GM12878 (cell line): ENCODE results near the gene INIP. TPM values are rescaled to one million over a fixed set of nuclear protein-coding genes. Genes with fewer than 3 reads are reported as not detected.

Source experiments
- ATAC-seq: fragments of 200-7000 bp; cut with Tn5 transposase; 3 replicates; pipeline ENCODE4 v1.9.1; 2020; ENCODE audit warnings: mild to moderate bottlenecking, moderate library complexity
- BruUV-seq: library from RNA; stranded (reverse); fragments of 400-500 nt; replicated peaks from 2 replicates; lab custom pipeline; 2021; lab: Mats Ljungman, UMichigan
- CTCF ChIA-PET: fragments of 300-600 bp; sonication (Branson Sonifier 250); formaldehyde crosslinking; extraction: SDS; loops from one replicate; lab custom pipeline; 2021; ENCODE audit warnings: inconsistent platforms; lab: Yijun Ruan, JAX
- POLR2A ChIA-PET: fragments of 350-600 bp; formaldehyde crosslinking; extraction: SDS; loops from one replicate; lab custom pipeline; 2021; ENCODE audit warnings: inconsistent platforms; lab: Charles Lee
- RAD21 ChIA-PET: fragments of 300-600 bp; sonication (Branson Sonifier 250); formaldehyde crosslinking; loops from one replicate; lab custom pipeline; 2023; ENCODE audit warnings: antibody characterized with exemption; ENCODE audit not compliant: unreplicated experiment; lab: Charles Lee
- SMC1A ChIA-PET: fragments of 300-600 bp; sonication (Branson Sonifier 250); formaldehyde crosslinking; loops from one replicate; lab custom pipeline; 2023; ENCODE audit not compliant: unreplicated experiment, uncharacterized antibody; lab: Charles Lee
- DNase-seq: peaks from one replicate; pipeline ENCODE4 v3.0.0-alpha.2; 2011; ENCODE audit warnings: low read depth, low spot score
- FAIRE-seq: peaks from 3 replicates; lab custom pipeline; 2011; peaks lifted over from hg19 to GRCh38; lab: Jason Lieb, UNC
- H2AFZ ChIP-seq: 2 replicates; pipeline ENCODE4 v1.6.0; 2011; ENCODE audit warnings: low read depth, low read length, control low read depth; ENCODE audit not compliant: control insufficient read depth
- H3K27ac ChIP-seq: 2 replicates; pipeline ENCODE4 v1.5.1; 2011; ENCODE audit warnings: control low read depth; ENCODE audit not compliant: control insufficient read depth, insufficient read depth
- H3K27me3 ChIP-seq, 2 experiments: replicated peaks in 1 of 2; 2 replicates each; pipeline versions ENCODE4 v1.6.0 to v1.6.1; 2011; ENCODE audit warnings: low read length in 1 of 2; ENCODE audit not compliant: control insufficient read depth in 2 of 2, insufficient read depth in 2 of 2
- H3K36me3 ChIP-seq, 2 experiments: 2 replicates each; pipeline ENCODE4 v1.5.1; 2011; ENCODE audit warnings: low read length in 1 of 2; ENCODE audit not compliant: control insufficient read depth in 2 of 2, insufficient read depth in 2 of 2
- H3K4me1 ChIP-seq: 2 replicates; pipeline ENCODE4 v1.6.1; 2011; ENCODE audit warnings: mild to moderate bottlenecking, low read length, moderate library complexity, mixed read lengths; ENCODE audit not compliant: control insufficient read depth, insufficient read depth
- H3K4me2 ChIP-seq: 2 replicates; pipeline ENCODE4 v1.6.0; 2011; ENCODE audit warnings: control low read depth; ENCODE audit not compliant: control insufficient read depth, insufficient read depth
- H3K4me3 ChIP-seq: fragments of 200-600 bp; sonication (generic); 2 replicates; pipeline ENCODE4 v1.5.1; 2016
- H3K79me2 ChIP-seq: 2 replicates; pipeline ENCODE4 v1.6.0; 2011; ENCODE audit warnings: low read length; ENCODE audit not compliant: control insufficient read depth, insufficient read depth
- H3K9ac ChIP-seq: 2 replicates; pipeline ENCODE4 v1.8.0; 2011; ENCODE audit warnings: low read length, control low read depth, mixed read lengths; ENCODE audit not compliant: control insufficient read depth, insufficient read depth
- H3K9me3 ChIP-seq: replicated peaks from 3 replicates; pipeline ENCODE4 v1.5.1; 2011; ENCODE audit warnings: mild to moderate bottlenecking, low read length; ENCODE audit not compliant: control insufficient read depth, insufficient read depth
- H4K20me1 ChIP-seq: 2 replicates; pipeline ENCODE4 v1.6.0; 2011; ENCODE audit not compliant: control insufficient read depth, insufficient read depth
- BACH1 ChIP-seq: fragments of 450-650 bp; IDR thresholded peaks from 2 replicates; pipeline ENCODE4 v1.6.1; 2017; ENCODE audit warnings: mild to moderate bottlenecking, borderline replicate concordance
- BHLHE40 ChIP-seq, 2 experiments: fragments of 450-650 bp in 1 of 2; IDR thresholded peaks; 2 replicates each; pipeline ENCODE4 v1.6.1; 2011 to 2017; ENCODE audit warnings: low read depth in 2 of 2, borderline replicate concordance in 1 of 2, improper control_type of control experiment in 1 of 2, low read length in 1 of 2, mild to moderate bottlenecking in 1 of 2
- ETV6 ChIP-seq, 2 experiments: fragments of 450-650 bp in 1 of 2; IDR thresholded peaks in 1 of 2; conservative IDR thresholded peaks in 1 of 2; 2 replicates each; pipeline ENCODE4 v1.6.1; 2014; ENCODE audit warnings: antibody characterized with exemption in 1 of 2, borderline replicate concordance in 1 of 2, low read depth in 1 of 2, mild to moderate bottlenecking in 1 of 2, moderate library complexity in 1 of 2
- GABPA ChIP-seq: IDR thresholded peaks from 2 replicates; pipeline ENCODE4 v1.6.1; 2014; ENCODE audit warnings: antibody characterized with exemption, low read depth, mild to moderate bottlenecking, inconsistent platforms
- HDGF ChIP-seq: fragments of 450-650 bp; IDR thresholded peaks from 2 replicates; pipeline ENCODE4 v1.6.1; 2016; ENCODE audit warnings: antibody characterized with exemption
- HSF1 ChIP-seq: fragments of 150-350 bp; IDR thresholded peaks from 2 replicates; pipeline ENCODE4 v1.6.1; 2014; ENCODE audit warnings: mild to moderate bottlenecking, low read depth, low read length
- IRF4 ChIP-seq: IDR thresholded peaks from 2 replicates; pipeline ENCODE4 v1.6.1; 2011; ENCODE audit warnings: low read depth, low read length
- JUNB ChIP-seq: IDR thresholded peaks from 2 replicates; pipeline ENCODE4 v1.6.1; 2016; ENCODE audit warnings: antibody characterized with exemption, mild to moderate bottlenecking
- MXI1 ChIP-seq: fragments of 150-350 bp; IDR thresholded peaks from 2 replicates; pipeline ENCODE4 v1.6.1; 2011; ENCODE audit warnings: low read depth, mild to moderate bottlenecking, inconsistent platforms, low read length, improper control_type of control experiment
- MYB ChIP-seq: fragments of 150-350 bp; IDR thresholded peaks from 2 replicates; pipeline ENCODE4 v1.6.1; 2014; ENCODE audit warnings: mild to moderate bottlenecking, low read depth, low read length, borderline replicate concordance
- NFIC ChIP-seq: IDR thresholded peaks from 2 replicates; pipeline ENCODE4 v1.6.1; 2012; ENCODE audit warnings: low read depth, mild to moderate bottlenecking, inconsistent platforms, low read length, moderate library complexity
- NR2C2 ChIP-seq: IDR thresholded peaks from 2 replicates; pipeline ENCODE4 v1.6.1; 2011; ENCODE audit warnings: borderline replicate concordance, low read depth; ENCODE audit not compliant: control insufficient read depth, insufficient read length
- RAD21 ChIP-seq: IDR thresholded peaks from 2 replicates; pipeline ENCODE4 v1.6.1; 2011; ENCODE audit warnings: mild to moderate bottlenecking, low read depth, low read length, moderate library complexity; ENCODE audit not compliant: insufficient read depth
- RB1 ChIP-seq: fragments of 450-650 bp; formaldehyde crosslinking; IDR thresholded peaks from 2 replicates; pipeline ENCODE4 v1.6.1; 2017; ENCODE audit warnings: mild to moderate bottlenecking, borderline replicate concordance
- RUNX3 ChIP-seq: IDR thresholded peaks from 2 replicates; pipeline ENCODE4 v1.6.1; 2012; ENCODE audit warnings: low read length, inconsistent platforms
- TAF1 ChIP-seq: IDR thresholded peaks from 2 replicates; pipeline ENCODE4 v1.6.1; 2011; ENCODE audit warnings: mild to moderate bottlenecking, low read depth, low read length, borderline replicate concordance
- ZNF207 ChIP-seq: fragments of 450-650 bp; IDR thresholded peaks from 2 replicates; pipeline ENCODE4 v1.6.1; 2014; ENCODE audit warnings: antibody characterized with exemption, mild to moderate bottlenecking, borderline replicate concordance
- ZNF274 ChIP-seq: IDR thresholded peaks from one replicate; pipeline ENCODE4 v1.8.0; 2011; ENCODE audit not compliant: insufficient read length, insufficient read depth
- ZNF592 ChIP-seq: fragments of 450-650 bp; IDR thresholded peaks from 2 replicates; pipeline ENCODE4 v1.6.1; 2017; ENCODE audit warnings: mild to moderate bottlenecking, moderate library complexity
- ZNF622 ChIP-seq: fragments of 450-650 bp; IDR thresholded peaks from 2 replicates; pipeline ENCODE4 v1.6.1; 2017; ENCODE audit warnings: mild to moderate bottlenecking, inconsistent platforms
- WGBS: methylation state at CpG from one replicate; pipeline ENCODE4 v1.1.6; 2016; ENCODE audit warnings: low lambda C conversion rate; ENCODE audit not compliant: insufficient replicate concordance, insufficient coverage; ENCODE audit errors: missing lambda C conversion rate; 5-methylcytosine and 5-hydroxymethylcytosine counted together
- in situ Hi-C: fragments of 300-500 bp; cut with MboI; formaldehyde crosslinking; loops from 9 replicates; pipeline ENCODE4 v1.14.3; 2018; ENCODE audit warnings: mixed read lengths
- intact Hi-C: fragments of 100-400 bp; cut with micrococcal nuclease; formaldehyde crosslinking; loops from one replicate; pipeline ENCODE4 v1.14.2; 2022; ENCODE audit not compliant: unreplicated experiment
- polyA plus RNA-seq, 11 experiments: library from polyadenylated mRNA; depleted of rRNA in 4 of 11; unstranded in 6 of 11; stranded (reverse) in 5 of 11; fragments of >200 nt; fragmentation: Nextera tagmentation in 4 of 11; fragmentation: Illumina TruSeq in 1 of 11; extraction: Ambion mirVana in 4 of 11; extraction: Trizol in 1 of 11; gene quantifications; 1 replicate in 1 of 11; 2 replicates in 10 of 11; pipeline versions ENCODE4 v1.2.1 to v1.2.3, GENCODE V29; 2011 to 2016; ENCODE audit warnings: inconsistent platforms in 2 of 11, missing spikeins in 2 of 11, low read depth in 1 of 11
- total RNA-seq, 4 experiments: library from RNA; depleted of rRNA in 3 of 4; stranded (reverse); fragments of >200 nt in 3 of 4; fragmentation: Illumina TruSeq in 1 of 4; extraction: Trizol in 1 of 4; gene quantifications; 2 replicates each; pipeline versions ENCODE4 v1.2.1 to v1.2.3, GENCODE V29; 2013 to 2021

Gene INIP
- total and polyA plus RNA-seq, 10 of the 15 experiments (the other 5 are each of a cell fraction or from before 2014, with no cell fraction given): 18.9 to 66.5 (median 37.7) TPM

- peaks cover 10% of the 10 kb centered on the region for H3K79me2 ChIP-seq
- SMC1A ChIA-PET: interaction anchor here (0.9 to 3.2 kb wide), 5 partner anchors 22 to 275 kb away, joined by 3 to 10 read pairs (median 3); no protein-coding TSS in a partner anchor
- ATAC-seq: peak; percentile 23
- TF ChIP-seq MYB: no peak
- peak; percentile 72 for TF ChIP-seq RUNX3
- no peak for TF ChIP-seq ZNF274
- no peak for TF ChIP-seq GABPA
- 0 out of 2 replicates have a peak, but pooled peaks have one; percentile 27 for TF ChIP-seq IRF4
- TF ChIP-seq RB1: no peak
- no peak for TF ChIP-seq RAD21
- TF ChIP-seq ZNF622: no peak
- no peak for TF ChIP-seq ZNF592
- TF ChIP-seq BHLHE40 (IDR thresholded peaks at IDR 0.05; ENCODE audit: borderline replicate concordance in 1 of 2, low read depth in 2 of 2, low read length in 1 of 2): no peak
- TF ChIP-seq NR2C2: no peak
- TF ChIP-seq MXI1: no peak
- TF ChIP-seq BACH1: no peak
- TF ChIP-seq HDGF: no peak
- TF ChIP-seq TAF1: no peak
- TF ChIP-seq ETV6 (conservative IDR thresholded peaks at IDR 0.05 in 1 of 2, IDR thresholded peaks at IDR 0.05 in 1 of 2; ENCODE audit: borderline replicate concordance in 1 of 2, low read depth in 1 of 2): no peak
- TF ChIP-seq NFIC: peak; percentile 59; the same call in 1 of the 2 replicates
- peak; percentile 83 for TF ChIP-seq JUNB
- no peak for TF ChIP-seq HSF1
- no peak for TF ChIP-seq ZNF207
Observed at GRCh38 chr9:112719241-112719691, 1.3 kb upstream of the INIP start.

More at GRCh38 chr9:112719241-112719691, 1.3 kb upstream of the INIP start:
- Histone ChIP-seq H3K27ac (peak overlapping the region; percentile 40; the same call in 1 of the 2 replicates), H3K4me3 (no peak overlapping the region), H3K36me3 (no peaks in the 10 kb centered on the region), H3K9me3 (no peaks in the 10 kb centered on the region; the same call in 1 of the 3 replicates), H2AFZ (no peak overlapping the region), H3K4me2 (peak overlapping the region; percentile 64), H4K20me1 (no peaks in the 10 kb centered on the region), H3K27me3 (no peaks in the 10 kb centered on the region), H3K9ac (no peak overlapping the region), H3K4me1 (peaks cover 17% of the 10 kb centered on the region)
- RAD21 ChIA-PET: interaction anchor here (1.8 to 4.5 kb wide), 2 partner anchors 101 to 275 kb away, joined by 4 to 15 read pairs; no protein-coding TSS in a partner anchor
- CTCF ChIA-PET: interaction anchor here (1.0 to 2.8 kb wide), 6 partner anchors 10 to 622 kb away, joined by 3 to 20 read pairs (median 4); no protein-coding TSS in a partner anchor
- 38% methylated on average over 1 of the region's 1 CpG for WGBS
- BruUV-seq: no TSS peak
- POLR2A ChIA-PET: interaction anchor here (0.5 to 0.6 kb wide), 2 partner anchors 373 to 1026 kb away, joined by 3 to 4 read pairs; no protein-coding TSS in a partner anchor
- in situ Hi-C loops: no loop called here
- intact Hi-C loops: loop anchor here (5.0 to 10.0 kb wide), 4 partner anchors 73 to 624 kb away; no protein-coding TSS in a partner anchor
- FAIRE-seq (no peak), DNase-seq (no peak)
